K562 (cell line): ENCODE measurements around the gene NR2C2AP. TPM values are rescaled to one million over a fixed set of nuclear protein-coding genes. Genes with fewer than 3 reads are reported as not detected.
A peak's percentile ranks its signal among the peaks of the same experiment; 100 is the strongest.

Experiments used
- ATAC-seq: fragments of 200-7000 bp; cut with Tn5 transposase; 3 replicates; pipeline ENCODE4 v1.9.1; 2020; ENCODE audit warnings: moderate library complexity
- BruUV-seq: library from RNA; stranded (reverse); fragments of 400-500 nt; replicated peaks from 2 replicates; lab custom pipeline; 2021; lab: Mats Ljungman, UMichigan
- CTCF ChIA-PET: fragments of 300-600 bp; formaldehyde crosslinking; extraction: SDS; loops from one replicate; lab custom pipeline; 2021; ENCODE audit warnings: low intra/inter-chr PET ratio; lab: Yijun Ruan, JAX
- POLR2A ChIA-PET: fragments of 300-600, 350-650 bp; sonication (Branson Sonifier 250); formaldehyde crosslinking; extraction: SDS; loops from one replicate; lab custom pipeline; 2021; ENCODE audit warnings: antibody characterized with exemption, inconsistent platforms; lab: Yijun Ruan, JAX
- DNase-seq, 4 experiments: peaks; one replicate each; pipeline versions ENCODE4 v3.0.0 to v3.0.0-alpha.2; 2011 to 2018; ENCODE audit warnings: low spot score in 3 of 4, mixed read lengths in 3 of 4; ENCODE audit errors: extremely low read depth in 1 of 4
- FAIRE-seq: peaks from 2 replicates; lab custom pipeline; 2011; peaks lifted over from hg19 to GRCh38; lab: Jason Lieb, UNC
- H2AFZ ChIP-seq: 2 replicates; pipeline ENCODE4 v1.6.0; 2011; ENCODE audit warnings: low read depth, low read length, control low read depth, inconsistent platforms
- H3K27ac ChIP-seq: fragments of 200-600 bp; 3 replicates; pipeline ENCODE4 v1.8.0; 2011; ENCODE audit warnings: low read depth, mild to moderate bottlenecking, control low read depth, inconsistent platforms, low read length, moderate library complexity, mixed read lengths; ENCODE audit errors: extremely low read depth
- H3K27me3 ChIP-seq, 2 experiments: fragments of 300-600 bp in 1 of 2; 2 replicates in 1 of 2; 3 replicates in 1 of 2; pipeline versions ENCODE4 v1.6.0 to v1.8.0; 2011; ENCODE audit warnings: inconsistent platforms in 2 of 2, low read length in 2 of 2, mild to moderate bottlenecking in 1 of 2, mixed read lengths in 1 of 2, moderate library complexity in 1 of 2; ENCODE audit not compliant: control insufficient read depth in 2 of 2, insufficient read depth in 2 of 2
- H3K36me3 ChIP-seq: fragments of 300-600 bp; 3 replicates; pipeline ENCODE4 v1.8.0; 2011; ENCODE audit warnings: mild to moderate bottlenecking, low read length, inconsistent platforms; ENCODE audit not compliant: control insufficient read depth, insufficient read depth
- H3K4me1 ChIP-seq, 2 experiments: fragments of 200-600 bp in 1 of 2; replicated peaks in 1 of 2; 2 replicates in 1 of 2; 3 replicates in 1 of 2; pipeline versions ENCODE4 v1.5.1 to v1.8.0; 2011; ENCODE audit warnings: inconsistent platforms in 2 of 2, low read length in 2 of 2, mild to moderate bottlenecking in 1 of 2, mixed read lengths in 1 of 2, moderate library complexity in 1 of 2; ENCODE audit not compliant: control insufficient read depth in 2 of 2, insufficient read depth in 2 of 2
- H3K4me2 ChIP-seq: 2 replicates; pipeline ENCODE4 v1.6.1; 2011; ENCODE audit warnings: low read length, control low read depth, inconsistent platforms, mixed read lengths; ENCODE audit not compliant: insufficient read depth
- H3K4me3 ChIP-seq: fragments of 200-600 bp; sonication (generic), shearing (Covaris generic); 2 replicates; pipeline ENCODE4 v1.5.1; 2016; ENCODE audit warnings: control low read depth, inconsistent platforms
- H3K79me2 ChIP-seq: fragments of 200-600 bp; 3 replicates; pipeline ENCODE4 v1.8.0; 2011; ENCODE audit warnings: low read length, inconsistent platforms; ENCODE audit not compliant: control insufficient read depth, insufficient read depth
- H3K9ac ChIP-seq, 2 experiments: 2 replicates each; pipeline versions ENCODE4 v1.6.0 to v1.6.1; 2011; ENCODE audit warnings: low read depth in 2 of 2, low read length in 2 of 2, control low read depth in 1 of 2, inconsistent platforms in 1 of 2, mild to moderate bottlenecking in 1 of 2, mixed read lengths in 1 of 2; ENCODE audit not compliant: insufficient read depth in 1 of 2
- H3K9me1 ChIP-seq: one replicate; pipeline ENCODE4 v1.6.0; 2011; ENCODE audit warnings: inconsistent platforms, mild to moderate bottlenecking, low read length, moderate library complexity; ENCODE audit not compliant: control insufficient read depth, insufficient read depth
- H3K9me3 ChIP-seq: replicated peaks from 2 replicates; pipeline ENCODE4 v1.5.1; 2011; ENCODE audit warnings: low read depth, low read length, inconsistent platforms; ENCODE audit not compliant: control insufficient read depth, insufficient read depth
- H4K20me1 ChIP-seq: replicated peaks from 2 replicates; pipeline ENCODE4 v1.6.1; 2011; ENCODE audit warnings: low read length, inconsistent platforms, mixed read lengths; ENCODE audit not compliant: control insufficient read depth, insufficient read depth
- ASH1L ChIP-seq: fragments of 450-650 bp; IDR thresholded peaks from 2 replicates; pipeline ENCODE4 v1.6.1; 2018; ENCODE audit warnings: borderline replicate concordance, mild to moderate bottlenecking, low read depth; ENCODE audit not compliant: partially characterized antibody
- CCNT2 ChIP-seq: IDR thresholded peaks from 2 replicates; pipeline ENCODE4 v1.6.1; 2011; ENCODE audit warnings: borderline replicate concordance, low read depth, mild to moderate bottlenecking, moderate library complexity, mixed read lengths, low read length; ENCODE audit not compliant: insufficient read length; ENCODE audit errors: extremely low read depth
- DIDO1 ChIP-seq: fragments of 450-650 bp; IDR thresholded peaks from 2 replicates; pipeline ENCODE4 v1.6.1; 2016; ENCODE audit warnings: low read depth, missing biosample characterization, missing genetic modification characterization
- ETV5 ChIP-seq: sonication (generic); formaldehyde crosslinking; IDR thresholded peaks from 2 replicates; pipeline ENCODE4 v1.4.0; 2020; ENCODE audit warnings: low read depth, mild to moderate bottlenecking, missing genetic modification reagents
- FIP1L1 ChIP-seq: fragments of 200-400 bp; formaldehyde crosslinking; IDR thresholded peaks from 2 replicates; pipeline ENCODE4 v1.6.1; 2018; ENCODE audit warnings: mild to moderate bottlenecking, low read depth, low read length; ENCODE audit not compliant: poor library complexity, severe bottlenecking
- FOXA1 ChIP-seq: fragments of 450-650 bp; IDR thresholded peaks from 2 replicates; pipeline ENCODE4 v1.6.1; 2016; ENCODE audit warnings: mild to moderate bottlenecking, borderline replicate concordance
- HMBOX1 ChIP-seq: sonication (generic); IDR thresholded peaks from 2 replicates; pipeline ENCODE4 v1.6.1; 2016
- ILK ChIP-seq: fragments of 450-650 bp; IDR thresholded peaks from 2 replicates; pipeline ENCODE4 v1.6.1; 2016; ENCODE audit warnings: missing genetic modification characterization, low read depth, mild to moderate bottlenecking, missing compliant biosample characterization, moderate library complexity, borderline replicate concordance
- MTF1 ChIP-seq: fragments of 250-450 bp; sonication (Bioruptor Pico); IDR thresholded peaks from 2 replicates; pipeline ENCODE4 v1.9.0; 2021; ENCODE audit warnings: moderate library complexity, mild to moderate bottlenecking, inconsistent platforms, borderline replicate concordance
- NFRKB ChIP-seq: fragments of 450-650 bp; IDR thresholded peaks from 2 replicates; pipeline ENCODE4 v1.6.1; 2016; ENCODE audit warnings: low read depth
- PHF8 ChIP-seq: fragments of 200-600 bp; sonication (generic); IDR thresholded peaks from 2 replicates; pipeline ENCODE4 v1.6.1; 2012; ENCODE audit warnings: mixed run types, mild to moderate bottlenecking, inconsistent platforms, low read length, moderate library complexity, borderline replicate concordance
- ZNF121 ChIP-seq: sonication (generic); formaldehyde crosslinking; conservative IDR thresholded peaks from 2 replicates; pipeline ENCODE4 v1.8.0; 2022; ENCODE audit warnings: missing genetic modification reagents
- WGBS: fragments of 100-300 bp; shearing (Covaris generic); methylation state at CpG from one replicate; pipeline ENCODE4 v1.1.6; 2016; ENCODE audit warnings: low coverage, mixed read lengths; ENCODE audit not compliant: insufficient coverage; ENCODE audit errors: missing lambda C conversion rate; 5-methylcytosine and 5-hydroxymethylcytosine counted together
- in situ Hi-C: fragments of 300-500 bp; cut with MboI; formaldehyde crosslinking; loops from 4 replicates; pipeline ENCODE4 v1.15.0; 2018; ENCODE audit warnings: inconsistent platforms, mixed read lengths
- intact Hi-C: fragments of 100-400 bp; cut with micrococcal nuclease; formaldehyde crosslinking; loops from 2 replicates; pipeline ENCODE4 v1.14.2; 2022
- polyA plus RNA-seq, 8 experiments: library from polyadenylated mRNA; depleted of rRNA in 4 of 8; stranded (reverse) in 5 of 8; unstranded in 3 of 8; fragments of >200 nt; fragmentation: Nextera tagmentation in 2 of 8; fragmentation: Illumina TruSeq in 1 of 8; extraction: Ambion mirVana in 2 of 8; extraction: Trizol in 1 of 8; gene quantifications; 2 replicates each; pipeline versions ENCODE4 v1.2.1 to v1.2.3, GENCODE V29; 2011 to 2014; ENCODE audit warnings: inconsistent platforms in 1 of 8, missing spikeins in 1 of 8
- total RNA-seq, 7 experiments: library from RNA; depleted of rRNA in 6 of 7; stranded (reverse); fragments of >200 nt in 6 of 7; fragmentation: Illumina TruSeq in 2 of 7; extraction: Trizol in 2 of 7; gene quantifications; 2 replicates each; pipeline versions ENCODE4 v1.2.1 to v1.2.3, GENCODE V29; 2011 to 2021; ENCODE audit warnings: low replicate concordance in 1 of 7
- TF ChIP-seq, protein P1 (sequence below): fragments of 250-450 bp; sonication (Bioruptor Pico); IDR thresholded peaks from 2 replicates; pipeline ENCODE4 v1.4.0; 2020

Gene NR2C2AP
- total and polyA plus RNA-seq, 9 of the 15 experiments (the other 6 are each of a cell fraction or from before 2014, with no cell fraction given) = 23.7 to 77.4 (median 32.4) TPM

DNA sequence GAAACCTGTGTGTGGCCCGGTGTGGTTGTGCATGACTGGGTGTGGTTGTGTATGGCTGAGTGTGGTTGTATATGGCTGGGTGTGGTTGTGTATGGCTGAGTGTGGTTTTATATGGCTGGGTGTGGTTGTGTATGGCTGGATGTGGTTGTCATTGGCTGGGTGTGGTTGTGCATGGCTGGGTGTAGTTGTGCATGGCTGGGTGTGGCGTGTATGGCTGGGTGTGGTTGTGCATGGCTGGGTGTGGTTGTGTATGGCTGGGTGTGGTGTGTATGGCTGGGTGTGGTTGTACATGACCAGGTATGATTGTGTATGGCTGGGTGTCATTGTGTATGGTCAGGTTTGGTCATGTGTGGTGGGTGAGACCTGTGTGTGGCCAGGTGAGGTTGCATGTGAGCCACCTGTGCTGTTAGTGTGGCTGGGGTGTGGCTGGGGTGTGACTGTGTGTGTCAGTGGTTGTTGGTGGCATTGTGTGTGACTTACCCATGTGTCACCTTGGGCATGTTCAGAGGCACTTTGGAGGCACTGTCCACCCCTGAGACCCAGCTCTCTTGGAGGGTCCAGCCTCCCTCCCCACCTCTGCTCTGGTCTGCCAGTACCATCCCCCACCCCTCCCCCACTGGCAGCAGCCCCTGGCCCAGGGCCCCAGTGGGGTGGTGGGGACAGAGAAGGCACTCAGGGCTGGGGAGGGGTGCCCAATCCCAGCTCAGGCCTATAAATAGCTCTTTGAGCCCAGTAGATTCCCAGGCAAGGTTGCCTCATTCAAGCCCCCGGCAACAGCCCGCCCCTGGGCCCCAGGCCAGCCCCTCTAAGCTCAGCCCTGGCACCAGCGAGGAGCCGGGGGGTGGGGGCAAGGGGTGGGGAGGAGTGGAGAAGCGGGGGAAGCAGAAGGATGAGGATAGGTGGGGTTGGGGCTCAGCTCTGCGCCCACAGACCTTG is 4.7 kb upstream of the NR2C2AP start:
- Histone ChIP-seq H3K27me3 (peaks cover 4 to 14% of the 10 kb centered on the region in 2 experiments), H4K20me1 (no peaks in the 10 kb centered on the region), H3K9me3 (no peaks in the 10 kb centered on the region), H3K9me1 (no peaks in the 10 kb centered on the region), H3K79me2 (peaks cover 2% of the 10 kb centered on the region), H3K27ac (no peak overlapping the region), H3K4me2 (peak overlapping the region; percentile 33; the same call in 1 of the 2 replicates), H3K4me3 (no peak overlapping the region), H3K9ac (no peak overlapping the region), H3K36me3 (no peaks in the 10 kb centered on the region), H3K4me1 (peaks cover 8 to 24% of the 10 kb centered on the region in 2 experiments; a peak in 4 of 5 replicates), H2AFZ (no peak overlapping the region)
- POLR2A ChIA-PET = interaction anchor here (1.8 kb wide), 1 partner anchor 12 kb away, joined by 5 read pairs; no protein-coding TSS in a partner anchor
- no peak for ATAC-seq
- no TSS peak for BruUV-seq
- in situ Hi-C loops = no loop called here
- 6% methylated on average over 5 of the region's 8 CpGs for WGBS
- CTCF ChIA-PET = no interaction called here
- no peak for DNase-seq
- FAIRE-seq = no peak
- TF ChIP-seq ILK (tag) (no peak), ETV5 (CRISPR knock-in tag) (no peak), FOXA1 (no peak), CCNT2 (no peak), ASH1L (no peak), PHF8 (no peak), FIP1L1 (no peak), HMBOX1 (no peak), DIDO1 (tag) (no peak), NFRKB (no peak), ZNF121 (CRISPR knock-in tag) (no peak), MTF1 (CRISPR knock-in tag) (no peak)
- TF ChIP-seq, protein P1, sequence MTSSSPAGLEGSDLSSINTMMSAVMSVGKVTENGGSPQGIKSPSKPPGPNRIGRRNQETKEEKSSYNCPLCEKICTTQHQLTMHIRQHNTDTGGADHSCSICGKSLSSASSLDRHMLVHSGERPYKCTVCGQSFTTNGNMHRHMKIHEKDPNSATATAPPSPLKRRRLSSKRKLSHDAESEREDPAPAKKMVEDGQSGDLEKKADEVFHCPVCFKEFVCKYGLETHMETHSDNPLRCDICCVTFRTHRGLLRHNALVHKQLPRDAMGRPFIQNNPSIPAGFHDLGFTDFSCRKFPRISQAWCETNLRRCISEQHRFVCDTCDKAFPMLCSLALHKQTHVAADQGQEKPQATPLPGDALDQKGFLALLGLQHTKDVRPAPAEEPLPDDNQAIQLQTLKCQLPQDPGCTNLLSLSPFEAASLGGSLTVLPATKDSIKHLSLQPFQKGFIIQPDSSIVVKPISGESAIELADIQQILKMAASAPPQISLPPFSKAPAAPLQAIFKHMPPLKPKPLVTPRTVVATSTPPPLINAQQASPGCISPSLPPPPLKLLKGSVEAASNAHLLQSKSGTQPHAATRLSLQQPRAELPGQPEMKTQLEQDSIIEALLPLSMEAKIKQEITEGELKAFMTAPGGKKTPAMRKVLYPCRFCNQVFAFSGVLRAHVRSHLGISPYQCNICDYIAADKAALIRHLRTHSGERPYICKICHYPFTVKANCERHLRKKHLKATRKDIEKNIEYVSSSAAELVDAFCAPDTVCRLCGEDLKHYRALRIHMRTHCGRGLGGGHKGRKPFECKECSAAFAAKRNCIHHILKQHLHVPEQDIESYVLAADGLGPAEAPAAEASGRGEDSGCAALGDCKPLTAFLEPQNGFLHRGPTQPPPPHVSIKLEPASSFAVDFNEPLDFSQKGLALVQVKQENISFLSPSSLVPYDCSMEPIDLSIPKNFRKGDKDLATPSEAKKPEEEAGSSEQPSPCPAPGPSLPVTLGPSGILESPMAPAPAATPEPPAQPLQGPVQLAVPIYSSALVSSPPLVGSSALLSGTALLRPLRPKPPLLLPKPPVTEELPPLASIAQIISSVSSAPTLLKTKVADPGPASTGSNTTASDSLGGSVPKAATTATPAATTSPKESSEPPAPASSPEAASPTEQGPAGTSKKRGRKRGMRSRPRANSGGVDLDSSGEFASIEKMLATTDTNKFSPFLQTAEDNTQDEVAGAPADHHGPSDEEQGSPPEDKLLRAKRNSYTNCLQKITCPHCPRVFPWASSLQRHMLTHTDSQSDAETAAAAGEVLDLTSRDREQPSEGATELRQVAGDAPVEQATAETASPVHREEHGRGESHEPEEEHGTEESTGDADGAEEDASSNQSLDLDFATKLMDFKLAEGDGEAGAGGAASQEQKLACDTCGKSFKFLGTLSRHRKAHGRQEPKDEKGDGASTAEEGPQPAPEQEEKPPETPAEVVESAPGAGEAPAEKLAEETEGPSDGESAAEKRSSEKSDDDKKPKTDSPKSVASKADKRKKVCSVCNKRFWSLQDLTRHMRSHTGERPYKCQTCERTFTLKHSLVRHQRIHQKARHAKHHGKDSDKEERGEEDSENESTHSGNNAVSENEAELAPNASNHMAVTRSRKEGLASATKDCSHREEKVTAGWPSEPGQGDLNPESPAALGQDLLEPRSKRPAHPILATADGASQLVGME (CRISPR knock-in tag) = no peak
- intact Hi-C loops = no loop called here
